HS-5 (cell line): Measurements from ENCODE around the gene RAPGEF1.
A peak's percentile ranks its signal among the peaks of the same experiment; 100 is the strongest.
"Not testable (repeated sequence)": the region's sequence is repeated elsewhere in the genome, so short reads cannot be mapped to it uniquely, and the experiment has no call there.

ENCODE experiments used
- DNase-seq: peaks from one replicate; pipeline ENCODE4 v3.0.0-alpha.2; 2012; ENCODE audit warnings: low read depth

The RAPGEF1 gene

DNA sequence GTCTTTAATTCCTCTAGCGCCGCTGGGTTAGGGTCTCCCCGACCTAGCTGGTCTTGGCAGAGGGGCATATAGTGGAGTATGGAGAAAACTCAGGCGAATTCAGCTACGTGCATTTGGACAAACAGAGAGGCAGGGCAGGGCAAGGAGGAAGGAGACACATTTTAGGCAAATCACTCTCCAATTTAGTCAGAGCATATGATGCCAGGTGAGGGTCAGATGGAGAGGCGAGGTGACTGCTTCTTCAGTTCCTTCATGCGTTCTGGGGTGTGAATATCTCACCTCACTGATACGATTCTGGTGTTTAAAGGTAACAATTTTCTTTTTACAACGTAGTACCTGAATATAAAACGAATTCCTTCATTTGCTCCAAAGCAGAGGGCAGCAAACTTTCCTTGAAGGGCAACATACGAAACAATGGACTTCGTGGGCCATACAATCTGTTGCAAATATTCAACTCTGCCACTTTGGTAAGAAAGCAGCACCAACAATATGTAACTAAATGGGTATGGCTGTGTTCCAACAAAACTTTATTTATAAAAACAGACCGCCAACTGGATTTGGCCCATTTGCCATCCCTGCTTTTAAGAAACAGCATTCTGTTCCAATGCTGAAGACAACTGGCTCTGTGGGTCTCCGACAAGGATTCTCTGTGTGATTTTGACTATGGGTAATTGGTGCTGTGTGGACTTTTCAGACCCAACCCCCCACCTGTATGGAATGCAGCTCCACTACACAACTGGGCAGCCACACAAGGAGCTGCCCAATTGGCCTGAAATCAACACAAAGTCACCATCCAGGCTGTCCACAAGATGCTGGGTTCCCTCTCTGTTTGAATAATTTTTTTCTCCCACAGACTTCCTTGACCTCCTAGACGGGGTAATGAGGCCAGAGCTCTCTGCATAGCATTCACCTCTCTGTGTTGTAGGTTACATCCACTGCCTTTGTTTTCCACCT is 53.8 kb downstream of the RAPGEF1 start:
- DNase-seq: no peak

DNA sequence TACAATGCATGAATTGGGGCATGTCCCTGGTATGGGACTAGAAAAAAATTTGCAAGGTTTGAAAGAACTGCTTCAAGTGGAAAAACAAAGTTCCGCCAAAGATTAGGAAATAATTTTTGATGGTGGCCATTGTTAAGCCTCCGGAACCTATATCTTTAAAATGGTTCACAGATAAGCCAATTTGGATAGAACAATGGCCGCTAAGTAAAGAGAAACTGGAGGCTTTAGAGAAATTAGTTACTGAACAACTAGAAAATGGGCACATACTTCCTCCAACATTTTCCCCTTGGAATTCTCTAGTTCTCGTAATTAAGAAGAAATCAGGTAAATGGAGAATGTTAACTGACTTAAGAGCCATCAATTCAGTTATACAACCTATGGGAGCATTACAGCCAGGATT is 56.8 kb downstream of the RAPGEF1 start:
- not testable (repeated sequence) for DNase-seq

DNA sequence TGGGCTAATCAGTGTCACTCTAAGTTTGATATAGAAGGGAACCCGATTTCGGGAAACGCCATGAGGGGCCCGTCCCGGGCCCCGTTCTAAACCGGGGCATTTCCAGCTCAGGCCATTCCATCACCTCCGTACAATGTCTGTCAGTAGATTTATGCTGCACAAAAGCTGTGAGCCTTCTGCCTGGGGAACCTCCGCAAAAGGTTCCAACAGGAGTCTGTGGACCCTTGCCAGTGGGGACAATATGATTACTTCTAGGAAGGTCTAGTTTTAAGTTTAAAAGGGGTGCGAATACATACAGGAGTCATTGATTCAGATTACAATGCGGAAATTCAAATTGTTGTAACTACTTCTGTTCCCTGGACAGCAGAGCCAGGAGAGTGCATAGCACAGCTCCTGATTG is 57.6 kb downstream of the RAPGEF1 start:
- no peak for DNase-seq

DNA sequence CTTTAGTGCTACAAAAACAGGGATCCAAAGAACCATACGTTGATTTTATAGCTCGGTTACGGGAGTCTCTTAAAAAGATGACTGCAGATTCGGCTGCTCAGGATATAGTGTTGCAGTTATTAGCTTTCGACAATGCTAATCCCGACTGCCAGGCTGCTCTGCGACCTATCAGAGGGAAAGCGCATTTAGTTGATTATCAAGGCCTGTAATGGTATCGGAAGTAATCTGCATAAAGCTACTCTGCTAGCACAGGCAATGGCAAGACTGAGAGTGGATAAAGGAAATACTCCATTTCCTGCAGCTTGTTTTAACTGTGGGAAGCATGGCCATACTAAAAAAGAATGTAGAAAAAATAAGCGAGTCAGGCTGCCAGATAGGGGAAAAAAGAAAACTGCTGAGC is 58.0 kb downstream of the RAPGEF1 start:
- DNase-seq: not testable (repeated sequence)

DNA sequence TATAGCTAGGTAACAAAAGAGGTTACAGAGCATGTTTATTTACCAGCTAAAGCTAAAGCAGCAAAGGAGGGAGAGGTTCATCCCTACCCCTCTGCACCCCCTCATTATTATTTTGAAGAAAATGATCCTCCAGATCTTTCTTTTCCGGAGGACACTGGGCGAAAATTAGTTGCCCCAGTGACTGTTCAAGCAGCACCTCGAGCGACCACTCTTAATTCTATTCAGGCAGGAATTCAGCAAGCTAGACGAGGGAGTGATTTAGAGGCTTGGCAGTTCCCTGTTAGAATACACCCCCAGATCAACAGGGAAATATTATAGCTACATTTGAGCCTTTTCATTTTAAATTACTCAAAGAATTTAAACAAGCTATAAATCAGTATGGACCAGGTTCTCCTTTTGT is 58.8 kb downstream of the RAPGEF1 start:
- DNase-seq: not testable (repeated sequence)

DNA sequence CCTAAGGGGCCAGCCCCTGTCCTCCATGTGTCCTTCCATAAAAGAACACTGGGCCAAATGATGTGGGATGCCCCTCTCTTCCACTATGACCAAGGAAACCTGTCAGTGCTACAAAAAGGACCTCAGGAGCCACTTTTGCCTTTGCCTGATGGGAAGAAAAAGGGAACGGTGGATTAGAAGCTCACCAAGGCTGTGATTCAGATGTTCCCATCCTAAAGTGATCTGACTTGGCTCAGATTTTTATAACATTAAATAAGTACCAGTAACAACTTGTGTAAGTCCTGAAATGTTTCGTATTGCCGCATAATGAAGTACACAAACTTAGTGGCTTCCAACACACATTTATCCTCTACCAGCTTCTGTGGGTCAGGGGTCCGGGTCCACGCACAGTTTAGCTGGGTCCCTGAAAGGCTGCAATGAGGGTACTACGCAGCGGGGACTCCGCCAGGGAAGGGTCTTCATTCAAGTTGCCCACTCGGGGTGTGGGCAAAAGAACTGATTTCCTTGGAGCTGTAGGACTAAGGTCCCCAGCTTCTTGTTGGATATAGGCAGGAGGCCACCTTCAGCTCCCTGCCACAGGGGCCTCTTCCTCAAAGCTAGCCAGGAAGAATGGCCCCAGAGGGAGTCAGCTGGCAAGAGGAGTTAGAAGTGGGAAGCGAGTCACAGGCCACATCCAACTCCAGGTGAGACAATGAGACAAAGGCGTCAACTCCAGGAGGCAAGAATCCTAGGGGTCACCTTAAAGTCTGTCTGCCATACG is 60.4 kb downstream of the RAPGEF1 start:
- DNase-seq: no peak

DNA sequence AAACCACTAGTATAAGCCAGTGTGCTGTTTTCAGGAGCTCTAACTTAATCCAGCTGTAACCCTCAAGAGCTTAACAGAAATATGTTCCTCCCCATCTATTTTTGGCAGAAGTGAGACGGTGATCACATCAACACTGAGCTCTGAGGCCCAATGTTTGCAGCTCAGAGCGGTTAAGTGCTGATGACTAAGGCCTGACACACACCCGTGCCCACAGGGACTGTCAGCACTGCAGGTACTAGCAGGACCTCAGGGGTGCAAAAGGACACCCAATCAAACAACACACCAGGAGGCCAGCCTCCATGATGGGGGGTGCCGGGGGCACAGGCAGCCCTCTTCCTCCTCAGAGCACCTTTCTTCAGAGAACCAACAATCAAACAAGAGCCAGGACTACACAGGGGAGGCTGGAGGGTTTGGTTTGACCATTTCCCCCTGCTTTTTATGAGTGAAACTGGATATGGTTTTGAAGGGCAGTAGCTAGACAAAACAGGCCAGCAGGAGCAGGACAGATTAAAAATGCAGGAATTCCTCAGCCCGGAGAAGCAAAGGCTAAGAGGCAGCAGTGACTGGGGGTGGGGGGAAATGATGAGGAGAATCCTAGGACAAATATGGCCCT is 61.3 kb downstream of the RAPGEF1 start:
- peak; percentile 92 for DNase-seq

DNA sequence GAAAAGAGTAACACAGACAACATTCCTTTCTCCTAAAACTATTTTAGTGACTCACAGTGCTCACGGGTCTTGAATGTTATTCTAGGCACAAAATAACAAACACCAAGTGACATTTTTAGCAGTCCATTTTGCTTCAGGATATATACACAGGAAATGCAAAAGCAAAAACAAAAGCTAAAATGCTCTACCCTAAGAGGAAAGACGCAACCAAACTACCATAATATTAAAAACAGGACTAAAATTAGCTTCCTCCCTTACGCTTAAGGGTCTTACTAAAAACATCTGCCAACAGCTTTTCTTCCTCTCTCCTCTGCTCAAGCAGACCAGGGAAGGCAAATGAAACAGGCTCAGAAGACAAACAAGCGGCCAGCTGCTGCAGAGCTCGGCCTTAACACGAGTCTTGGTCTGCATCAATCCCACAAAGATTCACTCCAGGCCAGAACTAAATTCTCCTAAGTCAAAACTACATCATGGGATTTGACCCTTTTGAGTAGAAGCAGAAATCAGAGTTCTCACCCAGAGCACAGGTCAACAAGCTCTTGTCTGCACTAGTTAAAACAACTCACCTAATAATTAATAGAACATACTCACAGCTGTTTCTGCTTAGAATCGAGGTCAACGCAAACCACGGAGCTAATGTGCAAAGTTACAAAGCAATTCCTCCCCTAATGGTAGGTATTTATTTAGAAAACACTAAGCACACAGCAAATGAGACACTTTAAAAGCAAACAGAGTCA is 62.3 kb downstream of the RAPGEF1 start:
- DNase-seq: peak; percentile 45

DNA sequence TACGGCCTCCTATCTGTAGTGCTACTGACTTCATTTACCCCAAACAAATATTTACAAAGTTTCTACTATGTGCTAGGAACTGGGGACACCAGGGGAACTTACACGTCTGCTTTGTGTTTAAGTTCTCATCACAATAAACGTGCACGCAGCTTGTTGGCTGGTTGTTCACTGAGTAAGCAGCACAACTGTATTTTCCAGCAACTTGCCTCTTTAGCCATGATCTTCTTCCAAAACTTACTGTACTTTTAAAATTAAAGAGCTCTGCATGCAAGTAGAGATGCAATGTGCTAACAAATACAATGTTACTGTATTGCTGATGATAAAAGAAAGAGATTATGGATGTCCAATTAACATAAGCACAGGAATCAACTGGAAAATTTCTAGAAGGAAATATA is 62.8 kb downstream of the RAPGEF1 start:
- no peak for DNase-seq

DNA sequence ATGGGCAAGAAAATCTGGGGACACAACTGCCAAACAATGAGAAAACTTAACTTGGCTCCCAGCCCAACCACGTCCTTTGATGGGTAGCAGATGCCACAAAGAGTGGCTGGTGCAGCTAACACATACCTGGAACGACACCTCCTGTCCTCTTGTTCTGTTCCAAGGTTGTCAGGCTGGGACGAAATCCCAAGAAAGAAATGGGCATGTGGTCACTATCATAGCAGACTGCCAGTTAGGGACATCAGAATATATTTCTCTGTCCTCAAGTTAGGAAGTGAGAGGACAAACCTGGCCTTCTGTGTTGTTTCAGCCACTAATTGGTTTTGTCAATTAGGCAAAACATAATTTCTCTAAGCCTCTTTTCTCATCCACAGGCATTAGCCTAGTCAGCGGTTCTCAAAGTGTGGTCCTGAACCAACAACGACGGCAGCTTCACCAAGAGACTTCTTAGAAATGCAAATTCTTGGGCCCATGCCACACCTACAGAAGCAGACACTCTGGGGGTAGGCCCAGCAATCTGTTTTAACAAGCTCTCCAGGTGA is 63.4 kb downstream of the RAPGEF1 start:
- no peak for DNase-seq

DNA sequence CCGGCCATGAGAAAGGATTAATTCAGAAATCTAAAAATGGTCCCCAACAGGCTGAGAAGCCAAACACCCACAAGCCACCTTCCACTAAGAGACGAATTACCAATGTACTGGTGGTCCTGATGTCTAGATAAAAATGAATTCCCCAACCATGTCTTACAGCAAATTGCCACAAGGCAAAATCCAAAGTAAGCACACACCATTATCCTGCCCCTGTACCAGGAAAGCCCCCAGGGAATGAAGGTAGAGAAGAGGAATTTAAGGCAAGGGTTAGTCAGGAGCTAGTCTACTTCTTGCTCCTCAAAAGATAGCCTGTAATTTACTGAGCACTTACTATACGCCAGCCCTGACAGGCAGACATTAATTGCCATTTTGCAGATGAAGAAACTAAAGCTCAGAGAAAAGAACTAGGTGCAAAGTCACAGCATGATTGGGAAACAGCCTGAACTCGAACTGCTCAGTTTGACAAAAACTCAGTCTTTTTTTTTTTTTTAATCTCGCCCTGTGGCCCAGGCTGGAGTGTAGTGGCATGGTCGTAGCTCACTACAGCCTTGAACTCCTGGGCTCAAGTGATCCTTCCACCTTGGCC is 64.3 kb downstream of the RAPGEF1 start:
- no peak for DNase-seq

DNA sequence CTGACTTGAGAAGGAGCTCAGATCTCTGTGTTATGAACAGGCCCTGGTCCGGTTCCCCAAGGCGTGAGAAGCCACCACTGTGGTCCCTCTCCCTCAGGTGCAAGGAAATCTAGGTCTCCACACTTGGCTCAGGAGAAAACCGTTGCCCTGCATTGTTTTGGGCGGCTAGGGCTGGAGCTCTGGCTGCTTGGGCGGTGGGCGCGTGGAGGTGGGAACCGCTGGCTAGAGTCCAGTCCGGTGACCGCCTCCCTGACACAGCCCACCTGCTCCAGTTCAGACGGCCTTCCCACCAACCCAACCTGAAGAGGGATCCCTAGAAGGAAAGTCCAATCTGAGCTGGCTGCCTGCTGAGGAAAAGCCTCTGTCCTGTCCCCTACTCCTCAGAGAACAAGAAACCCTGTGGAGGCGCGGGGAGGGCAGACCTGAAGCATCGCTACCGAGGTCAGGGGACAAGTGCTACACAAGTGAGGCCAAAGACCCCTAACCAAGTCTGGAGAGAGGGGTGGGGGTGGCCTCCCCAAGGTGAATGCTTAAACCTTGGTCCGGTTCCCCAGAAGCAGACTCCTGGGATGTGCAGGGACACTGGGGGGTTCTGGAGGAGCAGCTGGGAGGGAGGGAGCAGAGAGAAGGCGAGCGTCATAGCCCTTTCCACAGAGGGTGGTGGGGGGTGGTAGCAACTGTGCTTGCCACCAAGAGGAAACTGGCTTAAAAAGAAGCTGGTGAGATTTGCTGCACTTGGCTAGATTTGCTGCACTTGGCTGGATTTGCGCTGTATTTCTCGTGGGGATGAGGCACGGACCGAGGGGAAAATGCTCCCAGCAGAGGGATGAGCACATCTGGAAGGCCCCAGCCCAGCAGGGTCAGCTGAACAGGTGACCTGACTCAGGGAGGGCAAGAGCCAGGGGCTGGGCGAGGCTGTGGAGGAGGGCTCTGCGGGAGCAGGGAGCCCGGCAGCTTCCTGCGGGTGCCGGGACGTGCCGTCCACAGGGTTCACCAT is 65.2 kb downstream of the RAPGEF1 start:
- DNase-seq: no peak

DNA sequence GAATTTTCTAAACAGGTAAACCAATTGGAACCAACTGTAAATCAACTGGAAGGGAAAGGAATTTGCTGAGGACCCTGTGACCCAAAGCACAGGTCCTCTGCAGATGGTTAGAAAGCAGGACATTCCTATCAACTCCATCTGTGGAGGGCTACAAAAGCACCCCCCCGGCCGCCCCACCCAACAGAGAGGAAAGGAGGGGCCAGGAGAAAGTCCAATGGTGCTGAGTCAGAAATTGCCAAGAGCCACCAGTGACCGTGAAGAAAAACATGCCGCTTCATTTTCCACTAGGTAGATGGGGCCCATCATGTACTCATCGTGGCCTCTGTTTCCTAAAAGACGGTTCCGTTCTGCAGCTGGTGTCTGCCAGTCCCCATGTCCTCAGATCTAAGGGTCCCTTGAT is 66.3 kb downstream of the RAPGEF1 start:
- DNase-seq: no peak

DNA sequence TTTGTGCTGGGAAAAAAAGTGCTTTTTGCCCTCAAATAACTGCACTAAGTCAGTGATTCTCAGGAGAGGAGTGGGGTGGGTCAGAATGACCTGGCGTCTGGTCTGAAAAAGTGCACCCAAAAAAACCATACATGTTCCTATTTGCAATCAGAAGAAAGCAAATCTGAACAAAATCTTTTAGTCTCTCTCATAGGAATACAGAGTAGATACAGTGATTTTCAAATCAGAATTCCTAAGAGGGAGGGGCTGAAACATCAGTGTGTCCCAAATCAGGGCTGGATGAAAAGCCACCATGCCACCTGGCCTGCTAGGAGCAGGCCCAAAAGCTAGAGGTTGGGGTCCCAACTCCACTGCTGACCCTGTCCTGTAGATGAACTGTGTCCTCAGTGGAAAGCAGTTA is 66.8 kb downstream of the RAPGEF1 start:
- no peak for DNase-seq

DNA sequence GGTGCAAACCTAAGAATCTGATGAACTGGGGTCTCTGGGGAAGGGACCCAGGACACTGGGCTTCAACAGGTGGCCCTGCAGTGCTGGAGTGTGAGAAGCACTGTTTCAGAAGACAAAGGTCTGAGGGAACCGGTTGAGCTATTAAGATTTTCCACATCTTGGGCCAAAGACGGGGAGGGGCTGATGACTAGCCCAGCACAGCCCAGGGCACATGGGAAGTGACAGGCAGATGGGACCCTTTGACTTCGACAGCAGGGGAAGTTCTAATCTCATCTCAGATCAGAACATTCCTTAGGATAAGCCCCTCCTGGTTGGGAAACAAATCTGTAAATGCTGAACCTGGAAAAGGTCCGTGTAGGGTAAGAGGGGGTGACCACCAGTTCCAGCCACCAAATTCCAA is 67.4 kb downstream of the RAPGEF1 start:
- no peak for DNase-seq

DNA sequence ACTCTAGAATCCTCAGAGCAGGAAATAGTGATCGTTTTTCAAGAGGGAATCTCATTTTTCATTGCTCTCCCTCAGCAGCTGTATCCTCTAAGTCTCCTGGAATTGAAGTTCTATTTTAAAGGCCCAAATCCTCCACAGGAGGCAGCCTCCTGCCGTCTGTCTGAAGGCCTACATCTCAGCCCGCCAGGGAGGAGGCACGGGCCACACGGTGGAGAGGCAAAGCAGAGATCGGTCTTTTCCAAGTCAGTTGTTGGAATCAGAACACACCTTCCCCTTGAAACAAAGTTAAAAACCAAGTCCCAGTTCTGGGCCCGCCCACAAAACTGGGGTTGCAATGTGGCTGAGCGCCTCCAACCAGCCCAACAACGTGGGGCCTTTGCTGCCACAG is 68.7 kb downstream of the RAPGEF1 start:
- no peak for DNase-seq

DNA sequence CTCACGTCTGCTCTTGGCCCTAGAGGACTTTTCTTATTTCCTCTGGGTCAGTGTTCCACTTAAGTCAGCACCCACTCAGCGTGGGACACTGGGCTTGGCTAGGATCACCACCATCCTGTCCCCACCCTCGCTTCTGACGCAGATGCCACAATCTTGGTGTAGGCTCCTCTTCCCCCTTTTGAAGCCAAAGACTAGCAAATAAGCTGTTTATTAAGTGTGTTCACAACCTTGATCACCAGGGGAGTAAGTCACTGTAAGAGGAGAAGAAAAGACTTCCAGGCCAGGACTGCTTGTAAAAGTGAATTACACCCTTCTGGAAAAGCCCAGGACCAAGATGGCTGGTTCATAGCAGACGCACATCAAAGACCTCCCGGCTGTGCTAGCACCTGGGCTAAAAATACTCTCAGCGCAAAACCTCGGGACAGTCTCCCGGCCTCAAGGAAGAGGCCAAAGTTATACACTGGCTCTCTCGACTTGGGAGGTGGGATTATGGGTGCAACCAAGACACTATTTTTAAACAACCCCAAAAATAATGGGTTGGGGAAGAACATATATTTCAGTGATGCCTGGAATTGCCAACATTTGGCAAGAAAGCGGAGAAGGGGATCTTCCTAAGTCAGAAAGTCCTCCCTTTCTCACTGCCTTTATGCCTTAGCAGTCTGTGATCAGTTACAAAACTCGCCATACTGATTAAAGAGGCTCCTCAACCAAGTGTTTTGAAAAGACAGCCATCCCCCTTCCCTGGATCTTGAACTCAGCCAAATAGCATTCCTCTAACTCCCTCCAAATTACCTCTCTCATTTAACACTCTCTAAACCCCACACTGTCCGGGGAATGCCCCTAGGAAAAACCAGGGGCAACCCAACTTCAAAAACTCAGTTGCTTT is 69.4 kb downstream of the RAPGEF1 start:
- DNase-seq: no peak

DNA sequence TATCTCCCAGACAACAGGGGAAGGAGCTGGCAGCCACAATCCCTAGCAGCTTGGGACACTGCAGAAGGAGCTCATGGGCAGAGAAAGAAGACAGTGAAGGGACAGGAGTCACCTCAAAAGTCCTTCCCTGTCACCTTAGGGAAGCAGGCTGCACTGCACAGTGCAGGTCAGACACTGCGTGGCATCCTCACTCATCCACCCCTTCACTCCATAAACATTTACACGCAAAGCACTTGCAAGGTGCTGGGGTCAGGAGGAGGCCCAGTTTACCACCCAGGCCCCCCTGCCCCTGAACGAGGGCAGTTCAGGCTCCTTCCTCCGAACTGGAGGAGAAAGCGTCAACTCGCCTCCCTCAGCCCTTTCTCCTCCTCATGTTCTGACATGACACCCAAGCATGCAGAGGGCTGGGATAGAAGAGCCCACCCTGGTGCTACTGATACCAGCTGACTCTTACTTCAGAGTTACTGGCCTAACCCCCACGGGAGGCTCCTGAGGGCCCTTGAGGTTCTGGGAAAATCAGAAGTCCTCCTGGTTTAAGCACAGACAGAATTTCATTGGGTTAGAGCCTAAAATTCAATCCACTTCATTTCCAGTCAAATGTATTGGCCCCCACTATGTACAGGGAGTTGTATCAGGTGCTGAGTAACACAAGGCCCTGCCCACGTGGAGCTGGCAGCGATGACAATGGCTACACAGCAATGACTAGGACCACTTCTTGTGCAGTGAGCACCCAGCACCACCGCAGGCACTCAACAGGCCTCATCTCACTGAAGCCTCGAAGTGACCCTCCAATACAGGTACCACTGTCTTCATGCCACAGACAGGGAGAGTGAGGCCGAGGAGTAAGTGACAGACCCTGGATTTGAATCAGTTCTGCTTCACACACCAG is 70.4 kb downstream of the RAPGEF1 start:
- no peak for DNase-seq
